ENCODE measurements around the gene KIR3DL2.
"Not testable (repeated sequence)": the region's sequence is repeated elsewhere in the genome, so short reads cannot be mapped to it uniquely, and the experiment has no call there.

The KIR3DL2 gene

DNA sequence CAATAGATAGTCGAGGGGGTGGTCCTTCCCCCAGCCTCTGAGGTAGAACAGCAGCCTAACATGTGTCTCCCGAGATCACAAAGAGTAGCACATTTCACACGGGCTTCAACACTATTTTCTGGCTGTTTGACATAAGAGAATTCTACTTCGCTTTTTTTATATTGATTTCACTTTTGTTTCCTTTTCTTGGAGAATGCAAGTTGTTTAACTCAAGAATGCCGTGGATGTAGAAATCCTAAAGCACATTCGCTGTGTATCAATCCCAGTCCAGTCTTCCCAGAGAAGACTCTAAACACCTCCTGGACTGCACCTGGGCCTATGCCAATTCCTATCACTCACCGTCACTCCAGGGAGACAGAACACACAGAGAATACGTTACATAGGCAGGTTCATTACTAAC is 22.2 kb upstream of the KIR3DL2 start:
- not testable (repeated sequence) for H3K4me1 ChIP-seq (ENCODE audit: low read depth, poor library complexity, severe bottlenecking); H3K4me3 ChIP-seq (IDR thresholded peaks at IDR 0.05; ENCODE audit: insufficient read depth, low read depth, low read length); H3K79me2 ChIP-seq (ENCODE audit: insufficient read depth, low read depth); H3K27ac ChIP-seq; H3K4me2 ChIP-seq; H3K36me3 ChIP-seq (ENCODE audit: insufficient read depth); H3K27me3 ChIP-seq (ENCODE audit: insufficient read depth, low read depth); H3K9ac ChIP-seq; H4K20me1 ChIP-seq (ENCODE audit: insufficient read depth); H2AFZ ChIP-seq (ENCODE audit: low read depth)

DNA sequence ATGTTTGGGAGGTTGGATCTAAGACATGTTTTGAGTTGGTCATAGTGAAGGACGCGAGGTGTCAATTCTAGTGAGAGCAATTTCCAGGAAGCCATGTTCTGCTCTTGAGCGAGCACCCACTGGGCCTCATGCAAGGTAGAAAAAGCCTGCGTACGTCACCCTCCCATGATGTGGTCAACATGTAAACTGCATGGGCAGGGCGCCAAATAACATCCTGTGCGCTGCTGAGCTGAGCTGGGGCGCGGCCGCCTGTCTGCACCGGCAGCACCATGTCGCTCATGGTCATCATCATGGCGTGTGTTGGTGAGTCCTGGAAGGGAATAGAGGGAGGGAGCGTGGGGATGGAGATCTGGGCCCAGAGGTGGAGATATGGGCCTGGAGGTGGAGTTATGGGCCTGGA is 17.7 kb upstream of the KIR3DL2 start, which contains the start of gene KIR2DS4:
Gene KIR2DS4 (plus strand): TSS at position 181 of the 400 bp plus-strand sequence.
- not testable (repeated sequence) for H3K27ac ChIP-seq; H4K20me1 ChIP-seq (ENCODE audit: insufficient read depth); H3K9ac ChIP-seq; H2AFZ ChIP-seq (ENCODE audit: low read depth); H3K27me3 ChIP-seq (ENCODE audit: insufficient read depth, low read depth); H3K4me2 ChIP-seq; H3K4me3 ChIP-seq (IDR thresholded peaks at IDR 0.05; ENCODE audit: insufficient read depth, low read depth, low read length); H3K36me3 ChIP-seq (ENCODE audit: insufficient read depth); H3K4me1 ChIP-seq (ENCODE audit: low read depth, poor library complexity, severe bottlenecking); H3K79me2 ChIP-seq (ENCODE audit: insufficient read depth, low read depth)

DNA sequence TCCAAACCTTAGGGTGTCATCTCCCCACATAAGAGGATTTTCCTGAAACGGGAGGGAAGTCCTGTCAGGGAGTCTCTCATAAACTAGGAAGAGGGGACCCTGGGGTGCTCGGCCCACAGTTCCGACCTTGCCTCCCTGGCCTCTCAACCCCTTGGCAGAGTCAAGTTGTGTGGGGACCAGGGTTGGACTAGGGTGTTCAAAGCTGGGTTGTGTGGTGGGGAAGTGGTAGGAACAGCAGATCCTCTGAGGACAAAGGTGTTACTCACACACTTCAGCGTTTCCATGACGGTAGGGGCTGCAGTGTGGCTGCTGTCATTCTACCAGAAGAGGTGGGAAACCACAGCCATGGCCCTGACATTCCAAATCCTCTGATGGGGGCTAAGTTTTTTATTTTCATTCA is 15.1 kb upstream of the KIR3DL2 start:
- H2AFZ ChIP-seq (ENCODE audit: low read depth); H3K9ac ChIP-seq; H3K4me2 ChIP-seq; H3K4me1 ChIP-seq (ENCODE audit: low read depth, poor library complexity, severe bottlenecking); H3K36me3 ChIP-seq (ENCODE audit: insufficient read depth); H3K27ac ChIP-seq; H3K4me3 ChIP-seq (IDR thresholded peaks at IDR 0.05; ENCODE audit: insufficient read depth, low read depth, low read length); H4K20me1 ChIP-seq (ENCODE audit: insufficient read depth); H3K27me3 ChIP-seq (ENCODE audit: insufficient read depth, low read depth); H3K79me2 ChIP-seq (ENCODE audit: insufficient read depth, low read depth): not testable (repeated sequence)

DNA sequence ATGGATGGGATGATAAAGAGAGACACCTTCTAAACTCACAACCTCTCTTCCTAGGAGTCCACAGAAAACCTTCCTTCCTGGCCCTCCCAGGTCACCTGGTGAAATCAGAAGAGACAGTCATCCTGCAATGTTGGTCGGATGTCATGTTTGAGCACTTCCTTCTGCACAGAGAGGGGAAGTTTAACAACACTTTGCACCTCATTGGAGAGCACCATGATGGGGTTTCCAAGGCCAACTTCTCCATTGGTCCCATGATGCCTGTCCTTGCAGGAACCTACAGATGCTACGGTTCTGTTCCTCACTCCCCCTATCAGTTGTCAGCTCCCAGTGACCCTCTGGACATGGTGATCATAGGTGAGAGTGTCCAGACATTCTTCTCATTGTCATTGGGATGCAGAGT is 12.7 kb upstream of the KIR3DL2 start:
- not testable (repeated sequence) for H3K27ac ChIP-seq; H3K4me1 ChIP-seq (ENCODE audit: low read depth, poor library complexity, severe bottlenecking); H3K36me3 ChIP-seq (ENCODE audit: insufficient read depth); H3K4me2 ChIP-seq; H3K4me3 ChIP-seq (IDR thresholded peaks at IDR 0.05; ENCODE audit: insufficient read depth, low read depth, low read length); H4K20me1 ChIP-seq (ENCODE audit: insufficient read depth); H3K27me3 ChIP-seq (ENCODE audit: insufficient read depth, low read depth); H3K9ac ChIP-seq; H2AFZ ChIP-seq (ENCODE audit: low read depth); H3K79me2 ChIP-seq (ENCODE audit: insufficient read depth, low read depth)

DNA sequence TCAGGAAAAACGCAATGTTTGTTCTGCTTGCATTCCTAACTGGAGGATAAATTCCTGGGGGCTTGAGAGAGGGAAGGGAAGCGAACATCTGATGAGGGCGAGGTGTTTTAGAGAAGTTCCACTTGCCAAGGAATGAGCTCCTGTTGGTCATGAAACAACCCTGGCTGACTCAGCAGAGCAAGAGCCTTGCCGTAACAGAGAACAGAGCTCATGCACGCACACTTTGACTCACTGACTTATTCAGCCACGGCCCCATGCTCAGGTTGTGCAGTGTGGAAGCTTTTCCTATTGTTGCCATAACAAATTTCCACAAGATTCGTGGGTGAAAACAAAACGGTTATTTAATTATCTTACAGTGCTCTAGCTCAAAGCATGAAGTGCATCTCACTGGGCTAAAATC is 7.1 kb upstream of the KIR3DL2 start:
- H3K9ac ChIP-seq; H4K20me1 ChIP-seq (ENCODE audit: insufficient read depth); H3K4me2 ChIP-seq; H3K4me3 ChIP-seq (IDR thresholded peaks at IDR 0.05; ENCODE audit: insufficient read depth, low read depth, low read length); H3K4me1 ChIP-seq (ENCODE audit: low read depth, poor library complexity, severe bottlenecking); H3K79me2 ChIP-seq (ENCODE audit: insufficient read depth, low read depth); H2AFZ ChIP-seq (ENCODE audit: low read depth); H3K27me3 ChIP-seq (ENCODE audit: insufficient read depth, low read depth); H3K27ac ChIP-seq; H3K36me3 ChIP-seq (ENCODE audit: insufficient read depth): not testable (repeated sequence)

DNA sequence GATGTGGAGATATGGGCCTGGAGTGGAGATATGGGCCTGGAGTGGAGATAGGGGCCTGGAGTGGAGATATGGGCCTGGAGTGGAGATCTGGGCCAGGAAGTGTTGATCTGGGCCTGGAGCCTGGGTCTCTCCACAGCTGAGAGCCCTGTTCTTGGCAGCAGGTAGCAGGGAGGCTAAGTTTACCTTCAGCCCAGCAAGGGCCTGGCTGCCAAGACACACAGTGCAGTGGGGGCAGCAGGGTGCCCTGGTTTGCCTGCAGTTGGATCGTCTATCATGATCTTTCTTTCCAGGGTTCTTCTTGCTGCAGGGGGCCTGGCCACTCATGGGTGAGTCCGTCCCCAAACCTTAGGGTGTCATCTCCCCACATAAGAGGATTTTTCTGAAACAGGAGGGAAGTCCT is 687 bp downstream of the KIR3DL2 start:
- no peak overlapping the region for H2AFZ ChIP-seq (ENCODE audit: low read depth)
- H4K20me1 ChIP-seq (ENCODE audit: insufficient read depth) = no peaks in the 10 kb centered on the region
- no peak overlapping the region for H3K9ac ChIP-seq
- no peak overlapping the region for H3K4me3 ChIP-seq (IDR thresholded peaks at IDR 0.05; ENCODE audit: insufficient read depth, low read depth, low read length)
- H3K4me1 ChIP-seq (ENCODE audit: low read depth, poor library complexity, severe bottlenecking) = no peaks in the 10 kb centered on the region
- no peaks in the 10 kb centered on the region for H3K79me2 ChIP-seq (ENCODE audit: insufficient read depth, low read depth)
- no peaks in the 10 kb centered on the region for H3K36me3 ChIP-seq (ENCODE audit: insufficient read depth)
- TF ChIP-seq, protein P1, sequence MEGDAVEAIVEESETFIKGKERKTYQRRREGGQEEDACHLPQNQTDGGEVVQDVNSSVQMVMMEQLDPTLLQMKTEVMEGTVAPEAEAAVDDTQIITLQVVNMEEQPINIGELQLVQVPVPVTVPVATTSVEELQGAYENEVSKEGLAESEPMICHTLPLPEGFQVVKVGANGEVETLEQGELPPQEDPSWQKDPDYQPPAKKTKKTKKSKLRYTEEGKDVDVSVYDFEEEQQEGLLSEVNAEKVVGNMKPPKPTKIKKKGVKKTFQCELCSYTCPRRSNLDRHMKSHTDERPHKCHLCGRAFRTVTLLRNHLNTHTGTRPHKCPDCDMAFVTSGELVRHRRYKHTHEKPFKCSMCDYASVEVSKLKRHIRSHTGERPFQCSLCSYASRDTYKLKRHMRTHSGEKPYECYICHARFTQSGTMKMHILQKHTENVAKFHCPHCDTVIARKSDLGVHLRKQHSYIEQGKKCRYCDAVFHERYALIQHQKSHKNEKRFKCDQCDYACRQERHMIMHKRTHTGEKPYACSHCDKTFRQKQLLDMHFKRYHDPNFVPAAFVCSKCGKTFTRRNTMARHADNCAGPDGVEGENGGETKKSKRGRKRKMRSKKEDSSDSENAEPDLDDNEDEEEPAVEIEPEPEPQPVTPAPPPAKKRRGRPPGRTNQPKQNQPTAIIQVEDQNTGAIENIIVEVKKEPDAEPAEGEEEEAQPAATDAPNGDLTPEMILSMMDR (conservative IDR thresholded peaks at IDR 0.05; ENCODE audit: low read depth, low read length) = no peak
- H3K4me2 ChIP-seq = no peak overlapping the region
- peaks cover 14% of the 10 kb centered on the region; the same call in 1 of the 2 replicates for H3K27me3 ChIP-seq (ENCODE audit: insufficient read depth, low read depth)
- no peak overlapping the region for H3K27ac ChIP-seq

DNA sequence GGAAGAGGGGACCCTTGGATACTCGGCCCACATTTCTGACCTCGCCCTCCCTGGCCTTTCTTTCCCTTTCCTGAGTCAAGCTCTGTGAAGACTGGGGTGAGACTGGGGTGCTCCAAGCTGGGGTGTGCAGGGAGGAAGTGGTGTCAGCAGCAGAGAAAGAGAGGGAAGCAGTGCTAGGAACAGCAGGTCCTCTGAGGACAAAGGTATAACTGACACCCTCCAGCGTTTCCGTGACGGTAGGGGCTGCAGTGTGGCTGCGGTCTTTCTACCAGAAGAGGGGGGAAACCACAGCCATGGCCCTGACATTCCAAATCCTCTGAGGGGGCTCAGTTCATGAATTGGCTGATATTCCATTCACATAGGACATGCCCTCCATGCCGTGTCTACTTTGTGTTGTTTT is 1.1 kb downstream of the KIR3DL2 start:
- Histone ChIP-seq H3K4me3 (IDR thresholded peaks at IDR 0.05; ENCODE audit: insufficient read depth, low read depth, low read length) (no peak overlapping the region), H4K20me1 (ENCODE audit: insufficient read depth) (no peaks in the 10 kb centered on the region), H3K27me3 (ENCODE audit: insufficient read depth, low read depth) (peaks cover 14% of the 10 kb centered on the region; the same call in 1 of the 2 replicates), H3K79me2 (ENCODE audit: insufficient read depth, low read depth) (no peaks in the 10 kb centered on the region), H3K4me1 (ENCODE audit: low read depth, poor library complexity, severe bottlenecking) (no peaks in the 10 kb centered on the region), H2AFZ (ENCODE audit: low read depth) (no peak overlapping the region), H3K27ac (no peak overlapping the region), H3K9ac (no peak overlapping the region), H3K36me3 (ENCODE audit: insufficient read depth) (no peaks in the 10 kb centered on the region), H3K4me2 (no peak overlapping the region)
- TF ChIP-seq, protein P1 (conservative IDR thresholded peaks at IDR 0.05; ENCODE audit: low read depth, low read length) = no peak

DNA sequence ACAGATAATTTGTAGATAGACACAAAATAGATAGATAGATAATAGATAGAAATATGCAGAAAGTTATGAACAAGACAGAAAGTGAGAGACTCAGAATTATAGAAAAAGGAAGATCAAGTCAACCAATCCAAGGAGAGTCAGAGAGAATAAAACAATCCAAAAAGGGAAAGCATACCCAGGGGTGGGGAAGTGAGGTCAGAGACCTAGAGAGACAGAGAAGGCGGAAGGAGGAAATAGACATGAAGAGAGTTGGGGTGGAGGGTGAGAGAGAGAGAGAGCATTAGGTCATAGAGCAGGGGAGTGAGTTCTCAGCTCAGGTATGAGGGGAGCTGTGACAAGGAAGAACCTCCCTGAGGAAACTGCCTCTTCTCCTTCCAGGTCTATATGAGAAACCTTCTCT is 5.0 kb downstream of the KIR3DL2 start:
- H3K4me1 ChIP-seq (ENCODE audit: low read depth, poor library complexity, severe bottlenecking); H4K20me1 ChIP-seq (ENCODE audit: insufficient read depth); H2AFZ ChIP-seq (ENCODE audit: low read depth); H3K9ac ChIP-seq; H3K4me2 ChIP-seq; H3K4me3 ChIP-seq (IDR thresholded peaks at IDR 0.05; ENCODE audit: insufficient read depth, low read depth, low read length); H3K36me3 ChIP-seq (ENCODE audit: insufficient read depth); H3K79me2 ChIP-seq (ENCODE audit: insufficient read depth, low read depth); H3K27ac ChIP-seq: not testable (repeated sequence)
- H3K27me3 ChIP-seq (ENCODE audit: insufficient read depth, low read depth) = peaks cover 13% of the 10 kb centered on the region; the same call in 1 of the 2 replicates

DNA sequence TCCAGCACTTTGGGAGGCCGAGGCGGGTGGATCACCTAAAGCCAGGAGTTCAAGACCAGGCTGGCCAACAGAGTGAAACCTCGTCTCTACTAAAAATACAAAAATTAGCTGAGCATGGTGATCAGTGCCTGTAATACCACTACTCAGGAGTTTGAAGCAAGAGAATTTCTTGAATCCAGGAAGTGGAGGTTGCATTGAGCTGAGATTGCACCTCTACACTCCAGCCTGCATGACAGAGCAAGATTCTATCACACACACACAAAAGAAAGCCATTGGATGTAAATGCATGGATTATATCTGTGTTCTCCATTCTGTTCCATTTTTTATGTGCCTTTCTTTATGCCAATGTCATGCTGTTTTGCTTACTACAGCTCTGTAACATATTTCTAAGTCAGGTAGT is 8.2 kb downstream of the KIR3DL2 start:
- peaks cover 15% of the 10 kb centered on the region; the same call in 1 of the 2 replicates for H3K27me3 ChIP-seq (ENCODE audit: insufficient read depth, low read depth)
- H3K4me1 ChIP-seq (ENCODE audit: low read depth, poor library complexity, severe bottlenecking); H3K79me2 ChIP-seq (ENCODE audit: insufficient read depth, low read depth); H4K20me1 ChIP-seq (ENCODE audit: insufficient read depth); H3K4me2 ChIP-seq; H3K36me3 ChIP-seq (ENCODE audit: insufficient read depth); H2AFZ ChIP-seq (ENCODE audit: low read depth); H3K4me3 ChIP-seq (IDR thresholded peaks at IDR 0.05; ENCODE audit: insufficient read depth, low read depth, low read length); H3K9ac ChIP-seq; H3K27ac ChIP-seq: not testable (repeated sequence)

All from KMS-11 (cell line).